HEK293 (cell line): ENCODE data around the gene NR3C1.

Experiments
- CTCF ChIA-PET: fragments of 350-600 bp; formaldehyde crosslinking; extraction: SDS; loops from one replicate; lab custom pipeline; 2021; ENCODE audit warnings: antibody characterized with exemption; lab: Yijun Ruan, JAX
- POLR2A ChIA-PET: fragments of 300-600 bp; formaldehyde crosslinking; extraction: SDS; loops from one replicate; lab custom pipeline; 2020; ENCODE audit warnings: antibody characterized with exemption, inconsistent platforms; lab: Yijun Ruan, JAX
- H3K27ac ChIP-seq: fragments of 200-500 bp; sonication (Bioruptor generic); 2 replicates; pipeline ENCODE4 v1.5.1; 2014; ENCODE audit warnings: low read depth, low read length, control low read depth, inconsistent platforms; ENCODE audit errors: extremely low read depth
- H3K36me3 ChIP-seq, 2 experiments: fragments of 200-500 bp in 1 of 2; sonication (Bioruptor generic) in 1 of 2; 1 replicate in 1 of 2; 2 replicates in 1 of 2; pipeline ENCODE4 v1.5.1; 2014 to 2017; ENCODE audit warnings: inconsistent platforms in 2 of 2, low read length in 2 of 2; ENCODE audit not compliant: control insufficient read depth in 2 of 2, insufficient read depth in 1 of 2
- H3K4me1 ChIP-seq: fragments of 200-500 bp; sonication (Bioruptor generic); 2 replicates; pipeline ENCODE4 v1.5.1; 2014; ENCODE audit warnings: mild to moderate bottlenecking, low read length, inconsistent platforms; ENCODE audit not compliant: control insufficient read depth, insufficient read depth
- H3K4me3 ChIP-seq: 2 replicates; pipeline ENCODE4 v1.5.1; 2011; ENCODE audit warnings: low read depth, mild to moderate bottlenecking, control low read depth, low read length, moderate library complexity
- H3K9me3 ChIP-seq: fragments of 200-500 bp; sonication (Bioruptor generic); 2 replicates; pipeline ENCODE4 v1.5.1; 2014; ENCODE audit warnings: low read depth, low read length, inconsistent platforms; ENCODE audit not compliant: control insufficient read depth, insufficient read depth
- AEBP2 ChIP-seq: fragments of 450-650 bp; formaldehyde crosslinking; IDR thresholded peaks from 2 replicates; pipeline ENCODE4 v1.5.1; 2016; ENCODE audit warnings: missing biosample characterization, missing genetic modification characterization, borderline replicate concordance
- GLIS1 ChIP-seq: fragments of 450-650 bp; formaldehyde crosslinking; IDR thresholded peaks from 2 replicates; pipeline ENCODE4 v1.5.1; 2016; ENCODE audit warnings: missing biosample characterization, missing genetic modification characterization
- HOXD13 ChIP-seq: sonication (generic); formaldehyde crosslinking; IDR thresholded peaks from 2 replicates; pipeline ENCODE4 v1.8.0; 2022; ENCODE audit warnings: missing genetic modification reagents, borderline replicate concordance
- IKZF3 ChIP-seq: fragments of 450-650 bp; IDR thresholded peaks from 2 replicates; pipeline ENCODE4 v1.5.0; 2018; ENCODE audit warnings: missing biosample characterization, mild to moderate bottlenecking, missing genetic modification characterization, moderate library complexity
- INSM2 ChIP-seq: fragments of 450-650 bp; formaldehyde crosslinking; IDR thresholded peaks from 2 replicates; pipeline ENCODE4 v1.5.1; 2016; ENCODE audit warnings: missing biosample characterization, missing genetic modification characterization
- PRDM1 ChIP-seq: fragments of 450-650 bp; formaldehyde crosslinking; IDR thresholded peaks from 2 replicates; pipeline ENCODE4; 2016; ENCODE audit warnings: missing biosample characterization, missing genetic modification characterization
- RBAK ChIP-seq: fragments of 450-650 bp; formaldehyde crosslinking; IDR thresholded peaks from 2 replicates; pipeline ENCODE4 v1.5.1; 2016; ENCODE audit warnings: missing biosample characterization, missing genetic modification characterization
- ZBTB20 ChIP-seq: fragments of 450-650 bp; formaldehyde crosslinking; IDR thresholded peaks from 2 replicates; pipeline ENCODE4 v1.5.1; 2016; ENCODE audit warnings: missing biosample characterization, missing genetic modification characterization
- ZBTB8A ChIP-seq: fragments of 450-650 bp; formaldehyde crosslinking; IDR thresholded peaks from 2 replicates; pipeline ENCODE4 v1.5.1; 2016; ENCODE audit warnings: missing biosample characterization, missing genetic modification characterization
- ZEB2 ChIP-seq: fragments of 450-650 bp; formaldehyde crosslinking; IDR thresholded peaks from 2 replicates; pipeline ENCODE4 v1.5.1; 2016; ENCODE audit warnings: missing biosample characterization, missing genetic modification characterization
- ZFP69B ChIP-seq: fragments of 450-650 bp; formaldehyde crosslinking; IDR thresholded peaks from 2 replicates; pipeline ENCODE4 v1.5.1; 2016; ENCODE audit warnings: missing biosample characterization, missing genetic modification characterization
- ZIC2 ChIP-seq: fragments of 450-650 bp; formaldehyde crosslinking; IDR thresholded peaks from 2 replicates; pipeline ENCODE4 v1.5.1; 2016; ENCODE audit warnings: missing biosample characterization, missing genetic modification characterization
- ZNF146 ChIP-seq: fragments of 450-650 bp; formaldehyde crosslinking; IDR thresholded peaks from 2 replicates; pipeline ENCODE4 v1.5.1; 2016; ENCODE audit warnings: missing biosample characterization, missing genetic modification characterization
- ZNF157 ChIP-seq: fragments of 450-650 bp; formaldehyde crosslinking; IDR thresholded peaks from 2 replicates; pipeline ENCODE4 v1.5.1; 2016; ENCODE audit warnings: missing biosample characterization, missing genetic modification characterization
- ZNF48 ChIP-seq: fragments of 450-650 bp; formaldehyde crosslinking; IDR thresholded peaks from 2 replicates; pipeline ENCODE4 v1.5.1; 2016; ENCODE audit warnings: missing biosample characterization, missing genetic modification characterization
- ZNF555 ChIP-seq: fragments of 450-650 bp; formaldehyde crosslinking; conservative IDR thresholded peaks from 2 replicates; pipeline ENCODE4 v1.5.1; 2017; ENCODE audit warnings: missing biosample characterization, mild to moderate bottlenecking, missing genetic modification characterization, inconsistent platforms
- ZNF692 ChIP-seq: fragments of 450-650 bp; formaldehyde crosslinking; IDR thresholded peaks from 2 replicates; pipeline ENCODE4 v1.5.1; 2016; ENCODE audit warnings: missing biosample characterization, missing genetic modification characterization
- ZNF747 ChIP-seq: fragments of 450-650 bp; formaldehyde crosslinking; IDR thresholded peaks from 2 replicates; pipeline ENCODE4 v1.5.1; 2016; ENCODE audit warnings: missing biosample characterization, missing genetic modification characterization
- ZNF792 ChIP-seq: fragments of 450-650 bp; formaldehyde crosslinking; IDR thresholded peaks from 2 replicates; pipeline ENCODE4 v1.5.1; 2016; ENCODE audit warnings: missing biosample characterization, missing genetic modification characterization
- ZXDB ChIP-seq: fragments of 450-650 bp; formaldehyde crosslinking; IDR thresholded peaks from 2 replicates; pipeline ENCODE4 v1.5.1; 2016; ENCODE audit warnings: missing biosample characterization, missing genetic modification characterization
- TF ChIP-seq, protein P1 (sequence below): fragments of 450-650 bp; formaldehyde crosslinking; IDR thresholded peaks from 2 replicates; pipeline ENCODE4 v1.5.0; 2017; ENCODE audit warnings: missing biosample characterization, missing genetic modification characterization, borderline replicate concordance
- TF ChIP-seq, protein P2 (sequence below): fragments of 450-650 bp; formaldehyde crosslinking; IDR thresholded peaks from 2 replicates; pipeline ENCODE4 v1.5.1; 2016; ENCODE audit warnings: missing biosample characterization, missing genetic modification characterization
- TF ChIP-seq, protein P3 (sequence below): fragments of 450-650 bp; formaldehyde crosslinking; IDR thresholded peaks from 2 replicates; pipeline ENCODE4 v1.5.1; 2016; ENCODE audit warnings: missing biosample characterization, missing genetic modification characterization

Gene NR3C1

GRCh38 chr5:143437666-143438273 lies 34.3 kb upstream of the NR3C1 start:
- peaks cover 16% of the 10 kb centered on the region for H3K4me1 ChIP-seq
- no peak for TF ChIP-seq AEBP2 (tag by site-specific recombination)
- no peak for TF ChIP-seq ZNF157 (tag by site-specific recombination)
- no peak for TF ChIP-seq ZXDB (tag by site-specific recombination)
- no peak for TF ChIP-seq HOXD13 (CRISPR knock-in tag)
- TF ChIP-seq PRDM1 (tag by site-specific recombination), result no peak
- TF ChIP-seq ZNF692, result no peak
- no peak for TF ChIP-seq ZIC2 (tag by site-specific recombination)
- no peak for TF ChIP-seq ZNF48 (tag by site-specific recombination)
- TF ChIP-seq ZNF146 (tag by site-specific recombination), result no peak
- TF ChIP-seq GLIS1 (tag by site-specific recombination), result no peak
- TF ChIP-seq, protein P1, sequence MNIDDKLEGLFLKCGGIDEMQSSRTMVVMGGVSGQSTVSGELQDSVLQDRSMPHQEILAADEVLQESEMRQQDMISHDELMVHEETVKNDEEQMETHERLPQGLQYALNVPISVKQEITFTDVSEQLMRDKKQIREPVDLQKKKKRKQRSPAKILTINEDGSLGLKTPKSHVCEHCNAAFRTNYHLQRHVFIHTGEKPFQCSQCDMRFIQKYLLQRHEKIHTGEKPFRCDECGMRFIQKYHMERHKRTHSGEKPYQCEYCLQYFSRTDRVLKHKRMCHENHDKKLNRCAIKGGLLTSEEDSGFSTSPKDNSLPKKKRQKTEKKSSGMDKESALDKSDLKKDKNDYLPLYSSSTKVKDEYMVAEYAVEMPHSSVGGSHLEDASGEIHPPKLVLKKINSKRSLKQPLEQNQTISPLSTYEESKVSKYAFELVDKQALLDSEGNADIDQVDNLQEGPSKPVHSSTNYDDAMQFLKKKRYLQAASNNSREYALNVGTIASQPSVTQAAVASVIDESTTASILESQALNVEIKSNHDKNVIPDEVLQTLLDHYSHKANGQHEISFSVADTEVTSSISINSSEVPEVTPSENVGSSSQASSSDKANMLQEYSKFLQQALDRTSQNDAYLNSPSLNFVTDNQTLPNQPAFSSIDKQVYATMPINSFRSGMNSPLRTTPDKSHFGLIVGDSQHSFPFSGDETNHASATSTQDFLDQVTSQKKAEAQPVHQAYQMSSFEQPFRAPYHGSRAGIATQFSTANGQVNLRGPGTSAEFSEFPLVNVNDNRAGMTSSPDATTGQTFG, result no peak
- TF ChIP-seq ZEB2 (tag by site-specific recombination), result no peak
- TF ChIP-seq IKZF3 (tag by site-specific recombination), result no peak
- TF ChIP-seq ZNF747 (tag by site-specific recombination), result no peak
- TF ChIP-seq ZNF792 (tag by site-specific recombination), result no peak
- TF ChIP-seq, protein P2, sequence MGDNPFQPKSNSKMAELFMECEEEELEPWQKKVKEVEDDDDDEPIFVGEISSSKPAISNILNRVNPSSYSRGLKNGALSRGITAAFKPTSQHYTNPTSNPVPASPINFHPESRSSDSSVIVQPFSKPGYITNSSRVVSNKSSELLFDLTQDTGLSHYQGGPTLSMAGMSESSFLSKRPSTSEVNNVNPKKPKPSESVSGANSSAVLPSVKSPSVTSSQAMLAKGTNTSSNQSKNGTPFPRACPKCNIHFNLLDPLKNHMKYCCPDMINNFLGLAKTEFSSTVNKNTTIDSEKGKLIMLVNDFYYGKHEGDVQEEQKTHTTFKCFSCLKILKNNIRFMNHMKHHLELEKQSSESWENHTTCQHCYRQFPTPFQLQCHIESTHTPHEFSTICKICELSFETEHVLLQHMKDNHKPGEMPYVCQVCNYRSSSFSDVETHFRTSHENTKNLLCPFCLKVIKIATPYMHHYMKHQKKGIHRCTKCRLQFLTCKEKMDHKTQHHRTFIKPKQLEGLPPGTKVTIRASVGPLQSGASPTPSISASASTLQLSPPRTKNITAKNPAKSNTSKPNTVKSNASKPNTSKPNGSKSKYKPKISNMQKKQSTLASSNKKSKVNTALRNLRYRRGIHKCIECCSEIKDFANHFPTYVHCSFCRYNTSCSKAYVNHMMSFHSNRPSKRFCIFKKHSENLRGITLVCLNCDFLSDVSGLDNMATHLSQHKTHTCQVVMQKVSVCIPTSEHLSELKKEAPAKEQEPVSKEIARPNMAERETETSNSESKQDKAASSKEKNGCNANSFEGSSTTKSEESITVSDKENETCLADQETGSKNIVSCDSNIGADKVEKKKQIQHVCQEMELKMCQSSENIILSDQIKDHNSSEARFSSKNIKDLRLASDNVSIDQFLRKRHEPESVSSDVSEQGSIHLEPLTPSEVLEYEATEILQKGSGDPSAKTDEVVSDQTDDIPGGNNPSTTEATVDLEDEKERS, result no peak
- H3K4me3 ChIP-seq, result no peak overlapping the region
- H3K9me3 ChIP-seq, result no peaks in the 10 kb centered on the region
- CTCF ChIA-PET, result interaction anchor here (0.7 kb wide), 1 partner anchor 215 kb away, joined by 6 read pairs; no protein-coding TSS in a partner anchor
- no peaks in the 10 kb centered on the region for H3K36me3 ChIP-seq
- no peak overlapping the region for H3K27ac ChIP-seq
- POLR2A ChIA-PET, result no interaction called here

DNA sequence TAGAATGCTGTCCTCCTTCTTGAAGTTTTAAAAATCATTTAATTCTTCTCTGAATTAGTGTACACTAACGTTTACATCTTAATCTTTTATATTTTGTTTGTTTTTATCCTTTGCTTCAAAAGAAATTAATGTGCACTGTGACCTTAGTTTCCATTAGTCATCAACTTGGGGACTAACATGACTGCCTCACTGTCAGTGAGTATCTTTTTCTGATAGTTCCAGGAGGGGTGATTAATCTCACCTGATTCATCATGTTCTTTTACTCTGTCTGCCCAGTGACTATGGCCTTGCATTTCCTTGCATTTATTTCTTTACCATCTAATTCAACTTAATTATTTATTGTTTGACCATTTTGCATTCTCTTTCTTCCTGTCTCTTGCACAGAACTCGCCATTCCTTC lies 33.4 kb upstream of the NR3C1 start:
- peaks cover 18% of the 10 kb centered on the region for H3K4me1 ChIP-seq
- H3K9me3 ChIP-seq, result no peaks in the 10 kb centered on the region
- H3K36me3 ChIP-seq, result no peaks in the 10 kb centered on the region
- CTCF ChIA-PET, result interaction anchor here (1.3 kb wide), 1 partner anchor 13 kb away, joined by 4 read pairs; no protein-coding TSS in a partner anchor
- H3K4me3 ChIP-seq, result no peak overlapping the region
- POLR2A ChIA-PET, result no interaction called here
- H3K27ac ChIP-seq, result no peak overlapping the region
- no peak for TF ChIP-seq ZBTB8A (tag by site-specific recombination)
- TF ChIP-seq INSM2, result no peak
- TF ChIP-seq ZFP69B, result no peak
- TF ChIP-seq, protein P3, sequence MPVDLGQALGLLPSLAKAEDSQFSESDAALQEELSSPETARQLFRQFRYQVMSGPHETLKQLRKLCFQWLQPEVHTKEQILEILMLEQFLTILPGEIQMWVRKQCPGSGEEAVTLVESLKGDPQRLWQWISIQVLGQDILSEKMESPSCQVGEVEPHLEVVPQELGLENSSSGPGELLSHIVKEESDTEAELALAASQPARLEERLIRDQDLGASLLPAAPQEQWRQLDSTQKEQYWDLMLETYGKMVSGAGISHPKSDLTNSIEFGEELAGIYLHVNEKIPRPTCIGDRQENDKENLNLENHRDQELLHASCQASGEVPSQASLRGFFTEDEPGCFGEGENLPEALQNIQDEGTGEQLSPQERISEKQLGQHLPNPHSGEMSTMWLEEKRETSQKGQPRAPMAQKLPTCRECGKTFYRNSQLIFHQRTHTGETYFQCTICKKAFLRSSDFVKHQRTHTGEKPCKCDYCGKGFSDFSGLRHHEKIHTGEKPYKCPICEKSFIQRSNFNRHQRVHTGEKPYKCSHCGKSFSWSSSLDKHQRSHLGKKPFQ (tag by site-specific recombination), result no peak
- TF ChIP-seq ZNF555 (tag by site-specific recombination), result no peak
- no peak for TF ChIP-seq RBAK (tag by site-specific recombination)
- TF ChIP-seq ZBTB20 (tag by site-specific recombination), result no peak
- TF ChIP-seq, all 188 proteins: peak for 0
